Peyer's patch (tissue), 4 donors: ENCODE measurements around the gene SCAI. TPM values are rescaled to one million over a fixed set of nuclear protein-coding genes. Genes with fewer than 3 reads are reported as not detected.

Source experiments
- DNase-seq, 3 donors: peaks; one replicate each; pipeline ENCODE4 v3.0.0-alpha.2; 2017 to 2019
- H3K27ac ChIP-seq, 4 donors: fragments of 200-600 bp; sonication (generic); one replicate each; pipeline ENCODE4 v1.5.1; 2016 to 2019
- H3K27me3 ChIP-seq, 2 donors: fragments of 200-600 bp; sonication (generic); one replicate each; pipeline ENCODE4 v1.5.1; 2019
- H3K36me3 ChIP-seq, 3 donors: fragments of 200-600 bp; sonication (generic); one replicate each; pipeline ENCODE4 v1.5.1; 2016 to 2019
- H3K4me1 ChIP-seq, 4 donors: fragments of 200-600 bp; sonication (generic); one replicate each; pipeline ENCODE4 v1.5.1; 2016 to 2019
- H3K4me3 ChIP-seq, 4 donors: fragments of 200-600 bp; sonication (generic); 1 replicate in 3 of 4; 2 replicates in 1 of 4; pipeline ENCODE4 v1.5.1; 2016 to 2019; ENCODE audit warnings: mild to moderate bottlenecking in 1 of 4
- H3K9me3 ChIP-seq, 4 donors: fragments of 200-600 bp; sonication (generic); one replicate each; pipeline ENCODE4 v1.5.1; 2016 to 2019; ENCODE audit warnings: mild to moderate bottlenecking in 1 of 4
- CTCF ChIP-seq, 6 experiments: fragments of 450-650 bp in 4 of 6; fragments of 200-600 bp in 2 of 6; sonication (generic) in 1 of 6; IDR thresholded peaks; one replicate each; pipeline ENCODE4 v1.5.1; 2017 to 2019; ENCODE audit warnings: antibody characterized with exemption in 6 of 6, mild to moderate bottlenecking in 3 of 6, moderate library complexity in 1 of 6
- POLR2A ChIP-seq, 2 donors: fragments of 450-650 bp; IDR thresholded peaks; one replicate each; pipeline ENCODE4 v1.5.1; 2017; ENCODE audit warnings: antibody characterized with exemption in 2 of 2, mild to moderate bottlenecking in 2 of 2, moderate library complexity in 2 of 2
- total RNA-seq, 4 donors: library from RNA; depleted of rRNA; stranded (reverse); fragments of >200 nt; gene quantifications; one replicate each; pipeline ENCODE4 v1.1.0, GENCODE V29; 2016

The SCAI gene
- total RNA-seq, 4 donors from 2014 or later = 8.7 to 32.2 (median 11.7) TPM

- TF ChIP-seq POLR2A (IDR thresholded peaks at IDR 0.05) (no peak), CTCF (IDR thresholded peaks at IDR 0.05) (no peak)
- Histone ChIP-seq H3K27me3 (no peaks in the 10 kb centered on the region), H3K27ac (no peak overlapping the region), H3K36me3 (no peaks in the 10 kb centered on the region), H3K4me1 (no peaks in the 10 kb centered on the region), H3K9me3 (no peaks in the 10 kb centered on the region), H3K4me3 (no peak overlapping the region)
- no peak for DNase-seq
Observed at GRCh38 chr9:124949387-124949786, 193.9 kb downstream of the SCAI start.

GRCh38 chr9:124947727-124948391, 195.5 kb downstream of the SCAI start:
- H3K4me3 ChIP-seq = no peak overlapping the region
- TF ChIP-seq CTCF (IDR thresholded peaks at IDR 0.05) = no peak
- no peak for TF ChIP-seq POLR2A (IDR thresholded peaks at IDR 0.05)
- H3K27ac ChIP-seq = no peak overlapping the region
- H3K4me1 ChIP-seq = no peaks in the 10 kb centered on the region
- H3K9me3 ChIP-seq = no peaks in the 10 kb centered on the region
- no peak for DNase-seq
- no peaks in the 10 kb centered on the region for H3K36me3 ChIP-seq
- no peaks in the 10 kb centered on the region for H3K27me3 ChIP-seq

GRCh38 chr9:124946167-124946566, 197.2 kb downstream of the SCAI start:
- peaks cover 0 to 6% (median 0%) of the 10 kb centered on the region in 4 donors for H3K4me1 ChIP-seq
- H3K27ac ChIP-seq = no peak overlapping the region
- no peaks in the 10 kb centered on the region for H3K27me3 ChIP-seq
- no peak for DNase-seq
- no peaks in the 10 kb centered on the region for H3K9me3 ChIP-seq
- TF ChIP-seq CTCF (IDR thresholded peaks at IDR 0.05) (no peak), POLR2A (IDR thresholded peaks at IDR 0.05) (no peak)
- H3K36me3 ChIP-seq = no peaks in the 10 kb centered on the region
- no peak overlapping the region for H3K4me3 ChIP-seq

- Histone ChIP-seq H3K9me3 (no peaks in the 10 kb centered on the region), H3K4me1 (peaks cover 0 to 6% (median 0%) of the 10 kb centered on the region in 4 donors), H3K27me3 (no peaks in the 10 kb centered on the region), H3K36me3 (peaks cover 0 to 6% (median 0%) of the 10 kb centered on the region in 3 donors), H3K4me3 (peak overlapping the region; percentile 65 to 90 (median 71)), H3K27ac (peak overlapping the region; percentile 90 to 95 (median 93))
- TF ChIP-seq POLR2A (IDR thresholded peaks at IDR 0.05) (no peak), CTCF (IDR thresholded peaks at IDR 0.05) (peak in 2 of 6 experiments; percentile 21 to 26)
- peak; percentile 71 to 88 (median 82) for DNase-seq
Observed at GRCh38 chr9:124941679-124942561, 201.4 kb downstream of the SCAI start.

- H3K36me3 ChIP-seq = peaks cover 0 to 12% (median 0%) of the 10 kb centered on the region in 3 donors
- no peaks in the 10 kb centered on the region for H3K27me3 ChIP-seq
- TF ChIP-seq POLR2A (IDR thresholded peaks at IDR 0.05) = peak; percentile 85 to 88
- no peak for TF ChIP-seq CTCF (IDR thresholded peaks at IDR 0.05)
- peaks cover 0 to 6% (median 0%) of the 10 kb centered on the region in 4 donors for H3K4me1 ChIP-seq
- H3K4me3 ChIP-seq = peak within 1 kb of the TSS; percentile 65 to 90 (median 71)
- peak; percentile 94 to 99 (median 98) for DNase-seq
- peak within 1 kb of the TSS; percentile 90 to 95 (median 93) for H3K27ac ChIP-seq
- H3K9me3 ChIP-seq = no peaks in the 10 kb centered on the region
Observed at GRCh38 chr9:124940894-124941678, 202.2 kb downstream of the SCAI start, which contains the start of gene GOLGA1. Gene GOLGA1 (minus strand): TSS chr9:124941083. CDS start chr9:124938711, 2,372 bp downstream.
